Neuronal stem cell (in vitro differentiated cells): Measurements from ENCODE around the gene KCNK13.

ENCODE experiments used
- DNase-seq: peaks from one replicate; pipeline ENCODE4 v3.0.0-alpha.2; 2013; ENCODE audit warnings: low spot score
- H2AFZ ChIP-seq: one replicate; pipeline ENCODE4 v1.6.1; 2013; ENCODE audit warnings: mild to moderate bottlenecking, low read length, inconsistent platforms
- H2AK5ac ChIP-seq: 2 replicates; pipeline ENCODE4 v1.6.1; 2013; ENCODE audit warnings: low read depth, mild to moderate bottlenecking, inconsistent platforms, low read length, moderate library complexity, mixed read lengths
- H2BK120ac ChIP-seq: 2 replicates; pipeline ENCODE4 v1.6.1; 2013; ENCODE audit warnings: low read depth, mild to moderate bottlenecking, inconsistent platforms, low read length, moderate library complexity, mixed read lengths
- H2BK12ac ChIP-seq: one replicate; pipeline ENCODE4 v1.6.1; 2013; ENCODE audit warnings: low read length, inconsistent platforms
- H2BK15ac ChIP-seq: 2 replicates; pipeline ENCODE4 v1.6.1; 2013; ENCODE audit warnings: mild to moderate bottlenecking, low read length, inconsistent platforms, mixed read lengths
- H2BK5ac ChIP-seq: one replicate; pipeline ENCODE4 v1.6.1; 2013; ENCODE audit warnings: inconsistent platforms, mild to moderate bottlenecking, low read length, moderate library complexity
- H3K14ac ChIP-seq: one replicate; pipeline ENCODE4 v1.6.1; 2013; ENCODE audit warnings: low read length, inconsistent platforms
- H3K18ac ChIP-seq: 2 replicates; pipeline ENCODE4 v1.6.1; 2013; ENCODE audit warnings: low read length, inconsistent platforms
- H3K23ac ChIP-seq: 2 replicates; pipeline ENCODE4 v1.6.1; 2013; ENCODE audit warnings: low read depth, mild to moderate bottlenecking, mixed read lengths, low read length, inconsistent platforms; ENCODE audit not compliant: poor library complexity
- H3K27ac ChIP-seq: replicated peaks from 3 replicates; pipeline ENCODE4 v1.5.1; 2013; ENCODE audit warnings: low read length, inconsistent platforms
- H3K27me3 ChIP-seq, 3 experiments: 2 replicates each; pipeline ENCODE4 v1.6.1; 2013; ENCODE audit warnings: low read length in 3 of 3, mild to moderate bottlenecking in 2 of 3, inconsistent platforms in 1 of 3, low read depth in 1 of 3, mixed read lengths in 1 of 3, moderate library complexity in 1 of 3; ENCODE audit not compliant: control insufficient read depth in 3 of 3, insufficient read depth in 3 of 3
- H3K36me3 ChIP-seq, 2 donors: replicated peaks in 1 of 2; 2 replicates each; pipeline ENCODE4 v1.6.1; 2013; ENCODE audit warnings: low read length in 2 of 2; ENCODE audit not compliant: control insufficient read depth in 2 of 2, insufficient read depth in 2 of 2
- H3K4ac ChIP-seq: 2 replicates; pipeline ENCODE4 v1.6.1; 2013; ENCODE audit warnings: inconsistent platforms, mild to moderate bottlenecking, low read length, moderate library complexity
- H3K4me1 ChIP-seq, 2 donors: 1 replicate in 1 of 2; 2 replicates in 1 of 2; pipeline ENCODE4 v1.6.1; 2013; ENCODE audit warnings: low read length in 2 of 2, low read depth in 1 of 2; ENCODE audit not compliant: control insufficient read depth in 2 of 2, insufficient read depth in 1 of 2
- H3K4me2 ChIP-seq: one replicate; pipeline ENCODE4 v1.6.1; 2013; ENCODE audit warnings: mild to moderate bottlenecking, low read length, inconsistent platforms; ENCODE audit not compliant: insufficient read depth, poor library complexity, severe bottlenecking
- H3K4me3 ChIP-seq, 2 donors: 2 replicates each; pipeline ENCODE4 v1.5.1; 2013; ENCODE audit warnings: low read length in 2 of 2, mild to moderate bottlenecking in 2 of 2, inconsistent platforms in 1 of 2, moderate library complexity in 1 of 2
- H3K79me1 ChIP-seq: one replicate; pipeline ENCODE4 v1.6.1; 2013; ENCODE audit warnings: low read depth, mild to moderate bottlenecking, inconsistent platforms, low read length, moderate library complexity
- H3K9ac ChIP-seq: one replicate; pipeline ENCODE4 v1.6.1; 2013; ENCODE audit warnings: mild to moderate bottlenecking, low read depth, low read length, inconsistent platforms; ENCODE audit not compliant: poor library complexity
- H3K9me3 ChIP-seq, 2 donors: replicated peaks in 1 of 2; 2 replicates each; pipeline versions ENCODE3 to v1.6.1; 2013; ENCODE audit warnings: low read length in 2 of 2, mild to moderate bottlenecking in 2 of 2, inconsistent platforms in 1 of 2, low read depth in 1 of 2, mixed read lengths in 1 of 2, moderate library complexity in 1 of 2; ENCODE audit not compliant: control insufficient read depth in 2 of 2, insufficient read depth in 1 of 2
- H4K8ac ChIP-seq: one replicate; pipeline ENCODE4 v1.6.1; 2013; ENCODE audit warnings: low read depth, mild to moderate bottlenecking, inconsistent platforms, low read length, moderate library complexity
- H4K91ac ChIP-seq: one replicate; pipeline ENCODE4 v1.6.1; 2013; ENCODE audit warnings: low read length, low read depth, mild to moderate bottlenecking, inconsistent platforms; ENCODE audit not compliant: poor library complexity
- WGBS, 2 donors: extraction: QIAGEN DNeasy Blood & Tissue Kit; methylation state at CpG; one replicate each; pipeline ENCODE4 v1.1.7; 2013; ENCODE audit warnings: missing lambda C conversion rate in 2 of 2, mixed read lengths in 1 of 2; ENCODE audit not compliant: insufficient read length in 2 of 2, insufficient replicate concordance in 1 of 2; ENCODE audit errors: extremely low coverage in 2 of 2; 5-methylcytosine and 5-hydroxymethylcytosine counted together

The KCNK13 gene

DNA sequence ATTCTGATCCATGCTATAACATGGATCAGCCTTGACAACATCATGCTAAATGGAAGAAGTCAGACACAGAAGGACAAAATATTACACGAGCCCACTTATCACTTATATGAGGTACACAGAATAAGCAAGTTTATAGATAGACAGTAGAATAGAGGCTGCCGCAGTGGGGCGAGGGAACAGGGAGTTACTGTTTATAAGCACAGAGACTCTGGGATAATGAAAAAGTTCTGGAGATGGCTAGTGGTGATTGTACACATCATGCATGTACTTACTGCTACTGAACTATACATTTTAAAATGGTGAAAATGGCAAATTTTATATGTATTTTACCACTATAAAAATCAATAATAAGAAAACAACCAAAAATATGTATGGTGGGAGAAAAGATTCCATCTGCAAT lies 99.3 kb downstream of the KCNK13 start:
- no peaks in the 10 kb centered on the region for H3K27me3 ChIP-seq
- WGBS, 2 donors: no CpG with 5 or more reads among the region's 3 CpGs
- H3K36me3 ChIP-seq: no peaks in the 10 kb centered on the region

DNA sequence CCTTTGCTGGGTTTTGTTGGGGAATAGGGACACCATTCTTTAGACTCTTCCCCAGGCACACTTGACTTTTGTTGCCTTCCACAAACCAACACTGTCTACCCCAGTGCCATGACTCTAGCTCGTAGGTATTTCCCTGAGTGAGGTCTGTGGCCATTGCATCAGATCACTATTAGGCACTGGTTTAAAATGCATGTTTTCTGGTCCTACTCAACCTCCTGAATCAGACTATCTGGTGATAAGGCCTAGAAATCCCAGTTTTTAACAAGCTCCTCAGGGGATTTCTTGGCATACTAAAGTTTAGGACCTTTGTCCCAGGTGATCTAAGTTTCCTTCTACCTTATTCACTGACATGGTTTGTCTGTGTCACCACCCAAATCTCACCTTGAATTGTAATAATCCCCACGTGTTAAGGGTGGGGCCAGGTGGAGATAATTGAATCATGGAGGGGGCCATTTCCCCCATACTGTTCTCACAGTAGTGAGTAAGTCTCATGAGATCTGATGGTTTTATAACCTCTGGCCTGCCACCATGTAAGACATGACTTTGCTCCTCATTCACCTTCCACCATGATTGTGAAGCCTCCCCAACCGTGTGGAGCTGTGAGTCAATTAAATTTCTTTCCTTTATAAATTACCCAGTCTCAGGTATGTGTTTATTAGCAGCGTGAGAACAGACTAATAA lies 106.8 kb downstream of the KCNK13 start:
- no peak overlapping the region for H2BK12ac ChIP-seq
- no peaks in the 10 kb centered on the region for H3K4me1 ChIP-seq
- no peak overlapping the region for H3K9ac ChIP-seq
- H3K9me3 ChIP-seq: no peaks in the 10 kb centered on the region
- H4K8ac ChIP-seq: no peak overlapping the region
- DNase-seq: no peak
- H2AFZ ChIP-seq: no peak overlapping the region
- no peak overlapping the region for H3K4ac ChIP-seq
- no CpG with 5 or more reads among the region's 4 CpGs for WGBS, 2 donors
- H2BK15ac ChIP-seq: no peak overlapping the region
- H3K79me1 ChIP-seq: no peaks in the 10 kb centered on the region
- no peak overlapping the region for H3K14ac ChIP-seq
- H3K36me3 ChIP-seq: no peaks in the 10 kb centered on the region
- no peak overlapping the region for H2BK120ac ChIP-seq
- H3K4me2 ChIP-seq: no peak overlapping the region
- no peak overlapping the region for H3K27ac ChIP-seq
- H3K18ac ChIP-seq: no peak overlapping the region
- no peak overlapping the region for H3K4me3 ChIP-seq
- no peak overlapping the region for H2BK5ac ChIP-seq
- H2AK5ac ChIP-seq: no peak overlapping the region
- H3K27me3 ChIP-seq: peaks cover 0 to 12% (median 0%) of the 10 kb centered on the region in 3 experiments
- no peak overlapping the region for H3K23ac ChIP-seq
- H4K91ac ChIP-seq: no peak overlapping the region

More for the DNA sequence above, 99.3 kb downstream of the KCNK13 start:
- no peak overlapping the region for H2AFZ ChIP-seq
- no peak overlapping the region for H3K9ac ChIP-seq
- no peaks in the 10 kb centered on the region for H3K9me3 ChIP-seq
- no peak overlapping the region for H2BK15ac ChIP-seq
- no peak overlapping the region for H2BK12ac ChIP-seq
- no peak overlapping the region for H2BK120ac ChIP-seq
- no peaks in the 10 kb centered on the region for H3K79me1 ChIP-seq
- no peak overlapping the region for H3K4ac ChIP-seq
- H3K18ac ChIP-seq: no peak overlapping the region
- no peak overlapping the region for H2AK5ac ChIP-seq
- no peak overlapping the region for H3K14ac ChIP-seq
- no peak overlapping the region for H3K23ac ChIP-seq
- H3K4me2 ChIP-seq: no peak overlapping the region
- H4K91ac ChIP-seq: no peak overlapping the region
- no peaks in the 10 kb centered on the region for H3K4me1 ChIP-seq
- H2BK5ac ChIP-seq: no peak overlapping the region
- H4K8ac ChIP-seq: no peak overlapping the region
- no peak for DNase-seq
- H3K4me3 ChIP-seq: no peak overlapping the region
- H3K27ac ChIP-seq: no peak overlapping the region

- Histone ChIP-seq H3K23ac (no peak overlapping the region), H2BK120ac (no peak overlapping the region), H3K4ac (no peak overlapping the region), H4K8ac (no peak overlapping the region), H2BK12ac (no peak overlapping the region), H2BK5ac (no peak overlapping the region), H2BK15ac (no peak overlapping the region), H3K4me2 (no peak overlapping the region), H3K9ac (no peak overlapping the region), H3K18ac (no peak overlapping the region), H3K79me1 (no peaks in the 10 kb centered on the region), H3K36me3 (no peaks in the 10 kb centered on the region), H3K9me3 (no peaks in the 10 kb centered on the region), H3K27ac (no peak overlapping the region), H3K14ac (no peak overlapping the region), H3K4me3 (no peak overlapping the region), H3K4me1 (no peaks in the 10 kb centered on the region), H3K27me3 (no peaks in the 10 kb centered on the region), H2AFZ (no peak overlapping the region), H2AK5ac (no peak overlapping the region), H4K91ac (no peak overlapping the region)
- DNase-seq: no peak
- WGBS, 2 donors: no CpG with 5 or more reads among the region's 3 CpGs
Observed at GRCh38 chr14:90175631-90176030, 113.8 kb downstream of the KCNK13 start.

GRCh38 chr14:90177539-90178189 lies 115.9 kb downstream of the KCNK13 start:
- WGBS, 2 donors: no CpG with 5 or more reads among the region's 3 CpGs
- DNase-seq: no peak

More at GRCh38 chr14:90177539-90178189, 115.9 kb downstream of the KCNK13 start:
- H2AK5ac ChIP-seq: no peak overlapping the region
- H4K8ac ChIP-seq: no peak overlapping the region
- no peak overlapping the region for H2BK15ac ChIP-seq
- H3K18ac ChIP-seq: no peak overlapping the region
- no peaks in the 10 kb centered on the region for H3K27me3 ChIP-seq
- no peak overlapping the region for H3K14ac ChIP-seq
- no peaks in the 10 kb centered on the region for H3K36me3 ChIP-seq
- no peak overlapping the region for H2AFZ ChIP-seq
- no peak overlapping the region for H3K4me3 ChIP-seq
- no peak overlapping the region for H2BK5ac ChIP-seq
- H3K4ac ChIP-seq: no peak overlapping the region
- no peak overlapping the region for H3K9ac ChIP-seq
- no peak overlapping the region for H3K4me2 ChIP-seq
- no peak overlapping the region for H2BK120ac ChIP-seq
- no peak overlapping the region for H3K23ac ChIP-seq
- H2BK12ac ChIP-seq: no peak overlapping the region
- H3K9me3 ChIP-seq: no peaks in the 10 kb centered on the region
- no peak overlapping the region for H4K91ac ChIP-seq
- H3K27ac ChIP-seq: no peak overlapping the region
- H3K4me1 ChIP-seq: no peaks in the 10 kb centered on the region
- H3K79me1 ChIP-seq: no peaks in the 10 kb centered on the region
